Measurements from ENCODE around the gene B9D2. TPM values are rescaled to one million over a fixed set of nuclear protein-coding genes. Genes with fewer than 3 reads are reported as not detected.
"Not testable (repeated sequence)": the region's sequence is repeated elsewhere in the genome, so short reads cannot be mapped to it uniquely, and the experiment has no call there.

Gene B9D2
- 1 to 10 TPM; 4.7 to 5.1 TPM for total RNA-seq

- Mint-ChIP-seq H3K27ac (peak within 1 kb of the TSS; percentile 92), H3K4me1 (ENCODE audit: low read depth) (peaks cover 15% of the 10 kb centered on the region), H3K9me3 (no peaks in the 10 kb centered on the region), H3K4me3 (peak within 1 kb of the TSS; percentile 91), H3K27me3 (no peaks in the 10 kb centered on the region), H3K36me3 (no peaks in the 10 kb centered on the region)
- peak; percentile 99 for DNase-seq
- ChIA-PET POLR2A (interaction anchor here (0.6 to 1.9 kb wide), 10 partner anchors 9 to 829 kb away, joined by 3 to 21 read pairs (median 4); partner anchors contain the start of genes ACTMAP, DMAC2 and HNRNPUL1), CTCF (interaction anchor here (0.6 to 4.7 kb wide), 9 partner anchors 10 to 496 kb away, joined by 3 to 69 read pairs (median 3); partner anchors contain the start of genes DMAC2, RPS19 and TGFB1)
- intact Hi-C loops (cut with micrococcal nuclease), result loop anchor here (1.0 to 5.0 kb wide), 5 partner anchors 9 to 1017 kb away; partner anchors contain the start of genes BCKDHA, C19orf47, EXOSC5 and PLD3
These were observed at the start of gene B9D2 for GRCh38 chr19:41363753-41364523. Gene B9D2 (minus strand): TSS chr19:41364149. CDS start chr19:41363519, 630 bp downstream.

GRCh38 chr19:41412953-41413352 is 49.0 kb upstream of the B9D2 start:
- intact Hi-C loops (cut with micrococcal nuclease), result no loop called here
- no peak overlapping the region for H3K27ac Mint-ChIP-seq
- ChIA-PET POLR2A (no interaction called here), CTCF (no interaction called here)
- peaks cover 7% of the 10 kb centered on the region for H3K4me1 Mint-ChIP-seq (ENCODE audit: low read depth)
- H3K4me3 Mint-ChIP-seq, result no peak overlapping the region
- no peaks in the 10 kb centered on the region for H3K27me3 Mint-ChIP-seq
- DNase-seq, result no peak
- no peaks in the 10 kb centered on the region for H3K9me3 Mint-ChIP-seq
- H3K36me3 Mint-ChIP-seq, result peaks cover 12% of the 10 kb centered on the region

GRCh38 chr19:41411968-41412265 is 48.0 kb upstream of the B9D2 start:
- Mint-ChIP-seq H3K4me3 (no peak overlapping the region), H3K4me1 (ENCODE audit: low read depth) (peaks cover 7% of the 10 kb centered on the region), H3K9me3 (no peaks in the 10 kb centered on the region), H3K27me3 (no peaks in the 10 kb centered on the region), H3K27ac (no peak overlapping the region), H3K36me3 (peaks cover 12% of the 10 kb centered on the region)
- DNase-seq, result no peak
- intact Hi-C loops (cut with micrococcal nuclease), result no loop called here
- POLR2A ChIA-PET, result no interaction called here
- CTCF ChIA-PET, result no interaction called here

GRCh38 chr19:41411100-41411967 is 47.4 kb upstream of the B9D2 start:
- Mint-ChIP-seq H3K36me3 (peaks cover 12% of the 10 kb centered on the region), H3K4me1 (ENCODE audit: low read depth) (peaks cover 7% of the 10 kb centered on the region), H3K27me3 (no peaks in the 10 kb centered on the region), H3K27ac (no peak overlapping the region), H3K9me3 (no peaks in the 10 kb centered on the region), H3K4me3 (no peak overlapping the region)
- DNase-seq, result no peak
- ChIA-PET POLR2A (no interaction called here), CTCF (no interaction called here)
- intact Hi-C loops (cut with micrococcal nuclease), result no loop called here

GRCh38 chr19:41410336-41411054 is 46.5 kb upstream of the B9D2 start:
- Mint-ChIP-seq H3K27me3 (no peaks in the 10 kb centered on the region), H3K9me3 (no peaks in the 10 kb centered on the region), H3K4me3 (no peak overlapping the region), H3K36me3 (peaks cover 12% of the 10 kb centered on the region), H3K27ac (no peak overlapping the region), H3K4me1 (ENCODE audit: low read depth) (peaks cover 7% of the 10 kb centered on the region)
- intact Hi-C loops (cut with micrococcal nuclease), result no loop called here
- CTCF ChIA-PET, result interaction anchor here (2.7 kb wide), 1 partner anchor 186 kb away, joined by 12 read pairs; no protein-coding TSS in a partner anchor
- DNase-seq, result no peak
- POLR2A ChIA-PET, result no interaction called here

GRCh38 chr19:41409288-41409687 is 45.3 kb upstream of the B9D2 start:
- CTCF ChIA-PET, result interaction anchor here (1.6 to 2.7 kb wide), 2 partner anchors 40 to 187 kb away, joined by 6 to 12 read pairs; no protein-coding TSS in a partner anchor
- intact Hi-C loops (cut with micrococcal nuclease), result no loop called here
- peaks cover 7% of the 10 kb centered on the region for H3K4me1 Mint-ChIP-seq (ENCODE audit: low read depth)
- no peak for DNase-seq
- no peaks in the 10 kb centered on the region for H3K9me3 Mint-ChIP-seq
- H3K27ac Mint-ChIP-seq, result no peak overlapping the region
- H3K4me3 Mint-ChIP-seq, result no peak overlapping the region
- H3K36me3 Mint-ChIP-seq, result peaks cover 9% of the 10 kb centered on the region
- POLR2A ChIA-PET, result no interaction called here
- no peaks in the 10 kb centered on the region for H3K27me3 Mint-ChIP-seq

- POLR2A ChIA-PET; DNase-seq; H3K4me1 Mint-ChIP-seq (ENCODE audit: low read depth); intact Hi-C loops (cut with micrococcal nuclease); H3K27ac Mint-ChIP-seq; H3K27me3 Mint-ChIP-seq; H3K4me3 Mint-ChIP-seq; H3K36me3 Mint-ChIP-seq; H3K9me3 Mint-ChIP-seq: not testable (repeated sequence)
- CTCF ChIA-PET, result interaction anchor here (1.0 to 2.7 kb wide), 3 partner anchors 40 to 188 kb away, joined by 3 to 12 read pairs (median 6); no protein-coding TSS in a partner anchor
These were observed 44.9 kb upstream of the B9D2 start for GRCh38 chr19:41408846-41409245.

GRCh38 chr19:41408256-41408655 is 44.3 kb upstream of the B9D2 start:
- intact Hi-C loops (cut with micrococcal nuclease), result no loop called here

GRCh38 chr19:41407271-41407670 is 43.3 kb upstream of the B9D2 start:
- intact Hi-C loops (cut with micrococcal nuclease), result no loop called here
- POLR2A ChIA-PET, result no interaction called here
- no peak overlapping the region for H3K27ac Mint-ChIP-seq
- H3K27me3 Mint-ChIP-seq, result no peaks in the 10 kb centered on the region
- peaks cover 7% of the 10 kb centered on the region for H3K4me1 Mint-ChIP-seq (ENCODE audit: low read depth)
- CTCF ChIA-PET, result no interaction called here
- no peak overlapping the region for H3K4me3 Mint-ChIP-seq
- H3K9me3 Mint-ChIP-seq, result no peaks in the 10 kb centered on the region
- H3K36me3 Mint-ChIP-seq, result peaks cover 3% of the 10 kb centered on the region
- no peak for DNase-seq

More at GRCh38 chr19:41408256-41408655, 44.3 kb upstream of the B9D2 start:
- no peaks in the 10 kb centered on the region for H3K27me3 Mint-ChIP-seq
- no peak for DNase-seq
- no peak overlapping the region for H3K27ac Mint-ChIP-seq
- ChIA-PET CTCF (interaction anchor here (1.0 to 2.7 kb wide), 3 partner anchors 41 to 188 kb away, joined by 3 to 12 read pairs (median 6); no protein-coding TSS in a partner anchor), POLR2A (interaction anchor here (0.6 kb wide), 1 partner anchor 12 kb away, joined by 3 read pairs; no protein-coding TSS in a partner anchor)
- no peaks in the 10 kb centered on the region for H3K9me3 Mint-ChIP-seq
- peaks cover 3% of the 10 kb centered on the region for H3K36me3 Mint-ChIP-seq
- H3K4me1 Mint-ChIP-seq (ENCODE audit: low read depth), result peaks cover 7% of the 10 kb centered on the region
- H3K4me3 Mint-ChIP-seq, result no peak overlapping the region

GRCh38 chr19:41405776-41406175 is 41.8 kb upstream of the B9D2 start:
- CTCF ChIA-PET, result no interaction called here
- no peaks in the 10 kb centered on the region for H3K36me3 Mint-ChIP-seq
- intact Hi-C loops (cut with micrococcal nuclease), result no loop called here
- no peaks in the 10 kb centered on the region for H3K9me3 Mint-ChIP-seq
- H3K27ac Mint-ChIP-seq, result no peak overlapping the region
- H3K4me3 Mint-ChIP-seq, result no peak overlapping the region
- no peaks in the 10 kb centered on the region for H3K27me3 Mint-ChIP-seq
- H3K4me1 Mint-ChIP-seq (ENCODE audit: low read depth), result peaks cover 13% of the 10 kb centered on the region
- DNase-seq, result no peak
- POLR2A ChIA-PET, result no interaction called here

- POLR2A ChIA-PET, result no interaction called here
- Mint-ChIP-seq H3K27me3 (no peaks in the 10 kb centered on the region), H3K4me3 (no peak overlapping the region), H3K4me1 (ENCODE audit: low read depth) (peaks cover 19% of the 10 kb centered on the region), H3K27ac (peak overlapping the region; percentile 42), H3K36me3 (no peaks in the 10 kb centered on the region), H3K9me3 (no peaks in the 10 kb centered on the region)
- DNase-seq, result no peak
- CTCF ChIA-PET, result interaction anchor here (0.6 to 1.2 kb wide), 2 partner anchors 160 to 169 kb away, joined by 3 to 4 read pairs; no protein-coding TSS in a partner anchor
- intact Hi-C loops (cut with micrococcal nuclease), result no loop called here
These were observed 39.4 kb upstream of the B9D2 start for GRCh38 chr19:41403181-41403970.

Measured in activated CD4-positive, alpha-beta memory T cell treated with anti-CD3 and anti-CD28 coated beads for 36 hours (primary cell).